MG63 (cell line): ENCODE measurements around the gene SANBR. TPM values are rescaled to one million over a fixed set of nuclear protein-coding genes. Genes with fewer than 3 reads are reported as not detected.
"Not testable (repeated sequence)": the region's sequence is repeated elsewhere in the genome, so short reads cannot be mapped to it uniquely, and the experiment has no call there.

ENCODE experiments used
- DNase-seq: peaks from one replicate; pipeline ENCODE4 v3.0.0-alpha.2; 2020
- H3K27me3 ChIP-seq: fragments of 250-450 bp; sonication (Bioruptor Pico); 2 replicates; pipeline ENCODE4 v1.5.1; 2020; ENCODE audit warnings: mild to moderate bottlenecking, moderate library complexity
- H3K36me3 ChIP-seq: fragments of 250-450 bp; sonication (Bioruptor Pico); 2 replicates; pipeline ENCODE4 v1.5.1; 2020; ENCODE audit warnings: mild to moderate bottlenecking, moderate library complexity
- H3K4me3 ChIP-seq: fragments of 250-450 bp; sonication (Bioruptor Pico); 2 replicates; pipeline ENCODE4 v1.5.1; 2020; ENCODE audit warnings: mild to moderate bottlenecking, moderate library complexity
- H3K9me3 ChIP-seq: fragments of 250-450 bp; sonication (Bioruptor Pico); 2 replicates; pipeline ENCODE4 v1.5.1; 2020; ENCODE audit warnings: mild to moderate bottlenecking, moderate library complexity
- total RNA-seq: library from RNA; depleted of rRNA; stranded (reverse); fragments of >200 nt; shearing (Covaris generic); gene quantifications from 2 replicates; pipeline ENCODE4 v1.2.3, GENCODE V29; 2014; ENCODE audit warnings: low replicate concordance; rRNA removed

Gene SANBR
- 6.6 and 9.0 TPM in 2 replicates for total RNA-seq

- Histone ChIP-seq H3K36me3 (peaks cover 4% of the 10 kb centered on the region; the same call in 1 of the 2 replicates), H3K27me3 (no peaks in the 10 kb centered on the region), H3K9me3 (no peaks in the 10 kb centered on the region), H3K4me3 (peak within 1 kb of the TSS; percentile 73)
- peak; percentile 88 for DNase-seq
These were observed at the start of gene SANBR for GRCh38 chr2:61065714-61066709. SANBR (plus strand) TSS chr2:61065871; CDS start chr2:61070351, 4,480 bp downstream.

- Histone ChIP-seq H3K27me3 (no peaks in the 10 kb centered on the region), H3K36me3 (peaks cover 4% of the 10 kb centered on the region), H3K4me3 (peak overlapping the region; percentile 78), H3K9me3 (no peaks in the 10 kb centered on the region; the same call in none of the 2 replicates)
- DNase-seq, result no peak
These were observed 49.7 kb upstream of the SANBR start for GRCh38 chr2:61015976-61016375.

GRCh38 chr2:61016392-61017002 lies 49.2 kb upstream of the SANBR start:
- Histone ChIP-seq H3K36me3 (peaks cover 9% of the 10 kb centered on the region), H3K9me3 (no peaks in the 10 kb centered on the region; the same call in none of the 2 replicates), H3K4me3 (peak overlapping the region; percentile 78), H3K27me3 (no peaks in the 10 kb centered on the region)
- DNase-seq, result no peak

- Histone ChIP-seq H3K9me3 (peaks cover under 1% of the 10 kb centered on the region), H3K27me3 (no peaks in the 10 kb centered on the region), H3K4me3 (peak overlapping the region; percentile 78), H3K36me3 (peaks cover 15% of the 10 kb centered on the region)
- DNase-seq, result peak; percentile 73
These were observed 48.6 kb upstream of the SANBR start for GRCh38 chr2:61017003-61017555.

- H3K4me3 ChIP-seq, result peak within 1 kb of the TSS; percentile 78
- peaks cover 5% of the 10 kb centered on the region for H3K9me3 ChIP-seq
- peak; percentile 78 for DNase-seq
- H3K36me3 ChIP-seq, result peaks cover 21% of the 10 kb centered on the region
- no peaks in the 10 kb centered on the region for H3K27me3 ChIP-seq
These were observed 47.9 kb upstream of the SANBR start, which contains the start of the genes PEX13 and PUS10 for GRCh38 chr2:61017556-61018317. PEX13 (plus strand) TSS chr2:61017720; CDS start chr2:61017760, 40 bp downstream. PUS10 (minus strand) TSS chr2:61018255; CDS start chr2:61011890, 6,365 bp downstream.

GRCh38 chr2:61018318-61018755 lies 47.3 kb upstream of the SANBR start:
- no peaks in the 10 kb centered on the region for H3K27me3 ChIP-seq
- H3K36me3 ChIP-seq, result peaks cover 24% of the 10 kb centered on the region
- DNase-seq, result no peak
- peaks cover 5% of the 10 kb centered on the region for H3K9me3 ChIP-seq
- H3K4me3 ChIP-seq, result peak overlapping the region; percentile 78

- Histone ChIP-seq H3K9me3 (peaks cover 5% of the 10 kb centered on the region), H3K4me3 (peak overlapping the region; percentile 78), H3K27me3 (no peaks in the 10 kb centered on the region), H3K36me3 (peaks cover 27% of the 10 kb centered on the region)
- DNase-seq, result no peak
These were observed 46.9 kb upstream of the SANBR start for GRCh38 chr2:61018798-61019197.

GRCh38 chr2:61021228-61021660 lies 44.4 kb upstream of the SANBR start:
- DNase-seq, result no peak
- Histone ChIP-seq H3K4me3 (no peak overlapping the region), H3K36me3 (peaks cover 33% of the 10 kb centered on the region), H3K9me3 (peaks cover 5% of the 10 kb centered on the region), H3K27me3 (no peaks in the 10 kb centered on the region)

GRCh38 chr2:61023670-61024069 lies 42.0 kb upstream of the SANBR start:
- H3K36me3 ChIP-seq, result peaks cover 45% of the 10 kb centered on the region
- H3K9me3 ChIP-seq, result peaks cover 5% of the 10 kb centered on the region
- no peak overlapping the region for H3K4me3 ChIP-seq
- no peaks in the 10 kb centered on the region for H3K27me3 ChIP-seq
- DNase-seq, result no peak

GRCh38 chr2:61029533-61029932 lies 36.1 kb upstream of the SANBR start:
- H3K9me3 ChIP-seq, result no peaks in the 10 kb centered on the region
- no peak overlapping the region for H3K4me3 ChIP-seq
- no peaks in the 10 kb centered on the region for H3K27me3 ChIP-seq
- DNase-seq, result no peak
- H3K36me3 ChIP-seq, result peaks cover 48% of the 10 kb centered on the region

GRCh38 chr2:61034592-61034991 lies 31.1 kb upstream of the SANBR start:
- H3K9me3 ChIP-seq, H3K4me3 ChIP-seq, DNase-seq, H3K27me3 ChIP-seq: not testable (repeated sequence)
- H3K36me3 ChIP-seq, result peaks cover 46% of the 10 kb centered on the region

- peaks cover 37% of the 10 kb centered on the region for H3K36me3 ChIP-seq
- not testable (repeated sequence) for H3K27me3 ChIP-seq, H3K4me3 ChIP-seq, DNase-seq, H3K9me3 ChIP-seq
These were observed 29.0 kb upstream of the SANBR start for GRCh38 chr2:61036643-61037042.

- Histone ChIP-seq H3K27me3 (no peaks in the 10 kb centered on the region), H3K4me3 (no peak overlapping the region), H3K36me3 (peaks cover 12% of the 10 kb centered on the region)
These were observed 22.9 kb upstream of the SANBR start for GRCh38 chr2:61042807-61043206.

GRCh38 chr2:61044636-61045035 lies 21.0 kb upstream of the SANBR start:
- DNase-seq, result no peak
- H3K9me3 ChIP-seq, result no peaks in the 10 kb centered on the region
- peaks cover 24% of the 10 kb centered on the region for H3K36me3 ChIP-seq
- H3K27me3 ChIP-seq, result no peaks in the 10 kb centered on the region
- no peak overlapping the region for H3K4me3 ChIP-seq

More at GRCh38 chr2:61042807-61043206, 22.9 kb upstream of the SANBR start:
- no peak for DNase-seq
- no peaks in the 10 kb centered on the region for H3K9me3 ChIP-seq

GRCh38 chr2:61045226-61045625 lies 20.4 kb upstream of the SANBR start:
- Histone ChIP-seq H3K36me3 (peaks cover 25% of the 10 kb centered on the region), H3K4me3 (no peak overlapping the region), H3K27me3 (no peaks in the 10 kb centered on the region), H3K9me3 (no peaks in the 10 kb centered on the region)
- DNase-seq, result no peak

- H3K27me3 ChIP-seq, result no peaks in the 10 kb centered on the region
- H3K4me3 ChIP-seq, result no peak overlapping the region
- DNase-seq, result no peak
- no peaks in the 10 kb centered on the region for H3K9me3 ChIP-seq
- H3K36me3 ChIP-seq, result peaks cover 31% of the 10 kb centered on the region
These were observed 19.7 kb upstream of the SANBR start for GRCh38 chr2:61045999-61046398.
